PFSK-1 (cell line): Measurements from ENCODE around the gene ATP10A.

ENCODE experiments used
- POLR2AphosphoS5 ChIP-seq: IDR thresholded peaks from 2 replicates; pipeline ENCODE4 v1.6.1; 2012; ENCODE audit warnings: low read depth, mild to moderate bottlenecking, control low read depth, low read length, moderate library complexity
- REST ChIP-seq, 2 experiments: IDR thresholded peaks; 2 replicates each; pipeline versions ENCODE4 v1.6.1 to v1.8.0; 2011 to 2012; ENCODE audit warnings: low read depth in 2 of 2, low read length in 2 of 2, control low read depth in 1 of 2, inconsistent platforms in 1 of 2, mild to moderate bottlenecking in 1 of 2, moderate library complexity in 1 of 2; ENCODE audit not compliant: insufficient read depth in 1 of 2
- SIN3A ChIP-seq: IDR thresholded peaks from 2 replicates; pipeline ENCODE4 v1.6.1; 2012; ENCODE audit warnings: mild to moderate bottlenecking, low read length, moderate library complexity, borderline replicate concordance; ENCODE audit not compliant: insufficient read depth
- TAF1 ChIP-seq: IDR thresholded peaks from 2 replicates; pipeline ENCODE4 v1.6.1; 2012; ENCODE audit warnings: low read length, control low read depth, borderline replicate concordance; ENCODE audit not compliant: insufficient read depth

DNA sequence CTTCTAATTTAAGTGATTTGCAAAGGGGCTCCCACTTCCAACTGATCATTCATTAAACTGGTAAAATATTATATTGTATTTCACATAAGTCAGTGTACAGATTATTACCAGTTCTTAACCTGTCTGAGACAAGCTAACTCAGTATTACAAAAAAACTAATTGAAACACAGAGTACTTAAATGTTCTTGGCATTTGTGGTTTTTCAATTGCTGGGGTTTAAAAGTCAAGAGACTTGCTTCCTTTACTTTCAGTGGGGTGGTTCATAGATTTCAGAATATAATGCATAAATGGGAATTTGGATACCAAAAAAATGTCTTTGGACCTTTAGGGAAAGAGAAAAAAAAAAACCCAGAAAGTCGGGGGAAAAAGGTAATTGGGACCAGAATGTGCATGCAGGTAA lies 85.0 kb downstream of the ATP10A start:
- TF ChIP-seq SIN3A (no peak), REST (IDR thresholded peaks at IDR 0.05; ENCODE audit: insufficient read depth in 1 of 2, low read depth in 2 of 2, low read length in 2 of 2) (no peak), POLR2AphosphoS5 (no peak), TAF1 (no peak)
